ENCODE results near the gene DOK3. TPM values are rescaled to one million over a fixed set of nuclear protein-coding genes. Genes with fewer than 3 reads are reported as not detected.
"Not testable (repeated sequence)": the region's sequence is repeated elsewhere in the genome, so short reads cannot be mapped to it uniquely, and the experiment has no call there.

DOK3 gene
- total and polyA plus RNA-seq, 4 experiments from 2014 or later, result 0.69 to 3.9 (median 3.7) TPM; not detected in 1

GRCh38 chr5:177489119-177489716 is 20.4 kb downstream of the DOK3 start:
- Mint-ChIP-seq H3K4me1 (peaks cover 0 to 5% (median 3%) of the 10 kb centered on the region in 4 donors), H3K9me3 (peaks cover 0 to 2% (median 0%) of the 10 kb centered on the region in 8 donors), H3K27me3 (no peaks in the 10 kb centered on the region), H3K27ac (no peak overlapping the region), H3K36me3 (peaks cover 0 to 5% of the 10 kb centered on the region in 2 donors), H3K4me3 (no peak overlapping the region)
- no peaks in the 10 kb centered on the region for H3K36me3 ChIP-seq (ENCODE audit: insufficient read depth, low read length)
- no peak overlapping the region for H3K4me3 ChIP-seq (ENCODE audit: low read length in 2 of 2)
- no peak for DNase-seq
- CTCF ChIA-PET (ENCODE audit: partially characterized antibody), result interaction anchor here (0.9 kb wide), 2 partner anchors 87 to 98 kb away, joined by 3 read pairs; no protein-coding TSS in a partner anchor
- no peaks in the 10 kb centered on the region for H3K27me3 ChIP-seq (ENCODE audit: insufficient read depth, low read length)
- intact Hi-C loops (cut with micrococcal nuclease), result no loop called here
- H3K9me3 ChIP-seq (ENCODE audit: control insufficient read depth in 1 of 2, low read length in 2 of 2), result no peaks in the 10 kb centered on the region
- H3K27ac ChIP-seq (ENCODE audit: low read depth, low read length), result no peak overlapping the region
- POLR2A ChIA-PET (ENCODE audit: partially characterized antibody), result no interaction called here
- H3K4me1 ChIP-seq (ENCODE audit: insufficient read depth, low read length), result peaks cover 3% of the 10 kb centered on the region

GRCh38 chr5:177487975-177488374 is 21.7 kb downstream of the DOK3 start:
- Mint-ChIP-seq H3K9me3 (peaks cover 0 to 2% (median 0%) of the 10 kb centered on the region in 8 donors), H3K36me3 (peaks cover 0 to 5% of the 10 kb centered on the region in 2 donors), H3K27ac (no peak overlapping the region), H3K4me3 (no peak overlapping the region), H3K4me1 (peaks cover 0 to 5% (median 3%) of the 10 kb centered on the region in 4 donors), H3K27me3 (no peaks in the 10 kb centered on the region)
- H3K4me1 ChIP-seq (ENCODE audit: insufficient read depth, low read length), result no peaks in the 10 kb centered on the region
- POLR2A ChIA-PET (ENCODE audit: partially characterized antibody), result no interaction called here
- CTCF ChIA-PET (ENCODE audit: partially characterized antibody), result interaction anchor here (0.9 kb wide), 1 partner anchor 85 kb away, joined by 3 read pairs; no protein-coding TSS in a partner anchor
- H3K27ac ChIP-seq (ENCODE audit: low read depth, low read length), result no peak overlapping the region
- DNase-seq, result no peak
- H3K4me3 ChIP-seq (ENCODE audit: low read length in 2 of 2), result no peak overlapping the region
- no peaks in the 10 kb centered on the region for H3K9me3 ChIP-seq (ENCODE audit: control insufficient read depth in 1 of 2, low read length in 2 of 2)
- no peaks in the 10 kb centered on the region for H3K36me3 ChIP-seq (ENCODE audit: insufficient read depth, low read length)
- H3K27me3 ChIP-seq (ENCODE audit: insufficient read depth, low read length), result no peaks in the 10 kb centered on the region
- intact Hi-C loops (cut with micrococcal nuclease), result no loop called here

GRCh38 chr5:177487144-177487543 is 22.5 kb downstream of the DOK3 start:
- Mint-ChIP-seq H3K9me3 (peaks cover 0 to 2% (median 0%) of the 10 kb centered on the region in 8 donors), H3K27ac (no peak overlapping the region), H3K4me3 (no peak overlapping the region), H3K27me3 (no peaks in the 10 kb centered on the region), H3K4me1 (peaks cover 0 to 5% (median 2%) of the 10 kb centered on the region in 4 donors), H3K36me3 (peaks cover 0 to 5% of the 10 kb centered on the region in 2 donors)
- DNase-seq, result no peak
- ChIA-PET CTCF (ENCODE audit: partially characterized antibody) (no interaction called here), POLR2A (ENCODE audit: partially characterized antibody) (no interaction called here)
- no peak overlapping the region for H3K4me3 ChIP-seq (ENCODE audit: low read length in 2 of 2)
- no peaks in the 10 kb centered on the region for H3K27me3 ChIP-seq (ENCODE audit: insufficient read depth, low read length)
- H3K36me3 ChIP-seq (ENCODE audit: insufficient read depth, low read length), result no peaks in the 10 kb centered on the region
- no peaks in the 10 kb centered on the region for H3K9me3 ChIP-seq (ENCODE audit: control insufficient read depth in 1 of 2, low read length in 2 of 2)
- H3K27ac ChIP-seq (ENCODE audit: low read depth, low read length), result no peak overlapping the region
- no peaks in the 10 kb centered on the region for H3K4me1 ChIP-seq (ENCODE audit: insufficient read depth, low read length)
- intact Hi-C loops (cut with micrococcal nuclease), result no loop called here

GRCh38 chr5:177486256-177486655 is 23.4 kb downstream of the DOK3 start:
- Mint-ChIP-seq H3K27me3 (no peaks in the 10 kb centered on the region), H3K4me1 (peaks cover 0 to 5% (median 2%) of the 10 kb centered on the region in 4 donors), H3K9me3 (peaks cover 0 to 2% (median 0%) of the 10 kb centered on the region in 8 donors), H3K36me3 (peaks cover 0 to 5% of the 10 kb centered on the region in 2 donors), H3K27ac (no peak overlapping the region), H3K4me3 (no peak overlapping the region)
- Histone ChIP-seq H3K27ac (ENCODE audit: low read depth, low read length) (no peak overlapping the region), H3K4me1 (ENCODE audit: insufficient read depth, low read length) (no peaks in the 10 kb centered on the region), H3K9me3 (ENCODE audit: control insufficient read depth in 1 of 2, low read length in 2 of 2) (no peaks in the 10 kb centered on the region), H3K27me3 (ENCODE audit: insufficient read depth, low read length) (no peaks in the 10 kb centered on the region), H3K36me3 (ENCODE audit: insufficient read depth, low read length) (no peaks in the 10 kb centered on the region), H3K4me3 (ENCODE audit: low read length in 2 of 2) (no peak overlapping the region)
- DNase-seq, result no peak
- ChIA-PET CTCF (ENCODE audit: partially characterized antibody) (no interaction called here), POLR2A (ENCODE audit: partially characterized antibody) (no interaction called here)
- intact Hi-C loops (cut with micrococcal nuclease), result no loop called here

GRCh38 chr5:177485753-177486152 is 23.9 kb downstream of the DOK3 start:
- H3K4me3 ChIP-seq (ENCODE audit: low read length in 2 of 2); DNase-seq; H3K27me3 ChIP-seq (ENCODE audit: insufficient read depth, low read length); H3K9me3 Mint-ChIP-seq; intact Hi-C loops (cut with micrococcal nuclease); H3K27me3 Mint-ChIP-seq; H3K36me3 ChIP-seq (ENCODE audit: insufficient read depth, low read length); H3K4me3 Mint-ChIP-seq; H3K9me3 ChIP-seq (ENCODE audit: control insufficient read depth in 1 of 2, low read length in 2 of 2); H3K27ac Mint-ChIP-seq; H3K36me3 Mint-ChIP-seq; POLR2A ChIA-PET (ENCODE audit: partially characterized antibody); H3K4me1 Mint-ChIP-seq; H3K27ac ChIP-seq (ENCODE audit: low read depth, low read length); H3K4me1 ChIP-seq (ENCODE audit: insufficient read depth, low read length): not testable (repeated sequence)
- CTCF ChIA-PET (ENCODE audit: partially characterized antibody), result interaction anchor here (0.9 kb wide), 1 partner anchor 95 kb away, joined by 3 read pairs; no protein-coding TSS in a partner anchor

- ChIA-PET POLR2A (ENCODE audit: partially characterized antibody) (no interaction called here), CTCF (ENCODE audit: partially characterized antibody) (interaction anchor here (0.9 kb wide), 1 partner anchor 94 kb away, joined by 3 read pairs; no protein-coding TSS in a partner anchor)
- Mint-ChIP-seq H3K4me3 (no peak overlapping the region), H3K9me3 (peaks cover 0 to 2% (median 0%) of the 10 kb centered on the region in 8 donors), H3K27ac (peak overlapping the region in 1 of 7 donors; percentile 81), H3K4me1 (peaks cover 0 to 5% (median 2%) of the 10 kb centered on the region in 4 donors), H3K27me3 (no peaks in the 10 kb centered on the region), H3K36me3 (peaks cover 0 to 3% of the 10 kb centered on the region in 2 donors)
- Histone ChIP-seq H3K4me3 (ENCODE audit: low read length in 2 of 2) (no peak overlapping the region), H3K27me3 (ENCODE audit: insufficient read depth, low read length) (no peaks in the 10 kb centered on the region), H3K27ac (ENCODE audit: low read depth, low read length) (no peak overlapping the region), H3K4me1 (ENCODE audit: insufficient read depth, low read length) (no peaks in the 10 kb centered on the region), H3K9me3 (ENCODE audit: control insufficient read depth in 1 of 2, low read length in 2 of 2) (no peaks in the 10 kb centered on the region), H3K36me3 (ENCODE audit: insufficient read depth, low read length) (no peaks in the 10 kb centered on the region)
- DNase-seq, result no peak
- intact Hi-C loops (cut with micrococcal nuclease), result no loop called here
Observed at GRCh38 chr5:177484902-177485549, 24.6 kb downstream of the DOK3 start.

- Histone ChIP-seq H3K27me3 (ENCODE audit: insufficient read depth, low read length) (no peaks in the 10 kb centered on the region), H3K27ac (ENCODE audit: low read depth, low read length) (no peak overlapping the region), H3K36me3 (ENCODE audit: insufficient read depth, low read length) (no peaks in the 10 kb centered on the region), H3K9me3 (ENCODE audit: control insufficient read depth in 1 of 2, low read length in 2 of 2) (no peaks in the 10 kb centered on the region), H3K4me1 (ENCODE audit: insufficient read depth, low read length) (no peaks in the 10 kb centered on the region), H3K4me3 (ENCODE audit: low read length in 2 of 2) (no peak overlapping the region)
- peaks cover 0 to 1% of the 10 kb centered on the region in 2 donors for H3K36me3 Mint-ChIP-seq
- DNase-seq, result no peak
- H3K27me3 Mint-ChIP-seq, result no peaks in the 10 kb centered on the region
- peak overlapping the region in 1 of 7 donors; percentile 81 for H3K27ac Mint-ChIP-seq
- H3K9me3 Mint-ChIP-seq, result peaks cover 0 to 2% (median 0%) of the 10 kb centered on the region in 8 donors
- CTCF ChIA-PET (ENCODE audit: partially characterized antibody), result no interaction called here
- intact Hi-C loops (cut with micrococcal nuclease), result no loop called here
- H3K4me1 Mint-ChIP-seq, result peaks cover 0 to 8% (median 3%) of the 10 kb centered on the region in 4 donors
- no peak overlapping the region for H3K4me3 Mint-ChIP-seq
- POLR2A ChIA-PET (ENCODE audit: partially characterized antibody), result no interaction called here
Observed at GRCh38 chr5:177483994-177484901, 25.4 kb downstream of the DOK3 start.
